HG03280 (cell line): ENCODE data around the gene KRT24.

Experiments used
- ATAC-seq: cut with Tn5 transposase; IDR thresholded peaks from one replicate; pipeline ENCODE4 v1.9.1; 2021; ENCODE audit warnings: mild to moderate bottlenecking, moderate library complexity; ENCODE audit not compliant: unreplicated experiment

Gene KRT24

DNA sequence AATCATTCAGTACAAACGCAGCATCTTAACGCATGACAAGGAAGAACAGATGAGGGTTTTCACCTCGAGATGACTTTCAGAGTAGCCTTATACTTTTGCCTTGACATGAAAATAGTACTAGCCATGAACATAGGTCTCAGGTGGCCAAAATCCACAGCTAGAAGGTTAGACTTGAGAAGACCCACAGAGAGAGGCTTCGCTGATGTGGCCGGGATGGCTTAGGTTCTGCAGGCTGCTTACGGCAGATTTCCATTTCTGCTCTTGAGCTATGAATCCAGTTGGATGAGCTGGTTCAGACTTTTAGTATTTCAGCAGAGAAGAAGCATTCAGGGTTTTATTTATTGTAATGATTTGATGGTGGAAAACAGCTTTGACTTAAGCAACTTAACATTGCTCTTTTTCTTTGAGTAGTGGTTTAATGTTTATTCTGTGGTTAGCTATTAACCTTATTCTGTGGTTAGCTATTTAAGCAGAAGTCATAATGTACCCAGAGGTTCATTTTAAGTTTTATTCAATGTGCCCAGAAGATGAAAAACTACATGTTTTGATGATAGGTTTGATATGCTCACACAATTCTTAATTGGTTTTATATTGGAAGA, 7.6 kb downstream of the KRT24 start:
- ATAC-seq: no peak

DNA sequence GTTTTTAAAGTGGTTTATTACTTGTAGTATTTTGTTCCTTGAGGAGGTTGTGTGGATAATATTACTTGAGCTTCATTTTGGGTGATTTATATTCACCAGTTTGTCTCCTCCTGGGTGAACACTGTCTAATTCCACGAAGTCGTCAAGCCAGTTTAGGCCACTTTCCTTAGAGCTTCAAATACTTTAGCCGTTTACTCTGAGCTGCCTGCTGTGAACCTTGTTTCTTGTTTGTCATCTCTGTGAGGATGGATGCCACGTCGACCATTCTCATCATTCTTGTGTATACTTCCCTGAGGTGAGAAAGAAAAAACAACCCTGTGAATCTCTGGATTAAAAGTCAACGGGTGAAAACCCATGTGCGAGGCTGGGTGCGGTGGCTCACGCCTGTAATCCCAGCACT, 9.0 kb downstream of the KRT24 start:
- ATAC-seq: no peak

DNA sequence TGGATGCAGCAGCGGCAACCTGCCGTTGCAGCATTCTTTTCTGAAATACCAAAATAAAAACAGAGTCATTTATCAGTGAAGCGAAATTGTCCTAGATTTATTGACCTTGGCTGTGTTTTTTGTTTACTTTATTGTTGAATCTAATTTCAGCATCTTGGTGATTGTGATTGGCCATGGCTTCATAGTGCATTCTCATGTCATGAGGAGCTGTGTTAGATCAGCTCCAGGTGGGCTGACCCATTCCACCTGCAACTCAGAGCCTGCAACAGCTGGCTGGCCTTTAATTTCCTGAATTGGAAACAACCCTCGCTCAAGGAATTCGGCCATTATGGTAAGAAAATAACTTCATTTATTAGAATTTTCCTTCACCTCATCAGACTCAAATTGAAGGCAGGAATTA, 16.4 kb downstream of the KRT24 start:
- ATAC-seq: no peak

DNA sequence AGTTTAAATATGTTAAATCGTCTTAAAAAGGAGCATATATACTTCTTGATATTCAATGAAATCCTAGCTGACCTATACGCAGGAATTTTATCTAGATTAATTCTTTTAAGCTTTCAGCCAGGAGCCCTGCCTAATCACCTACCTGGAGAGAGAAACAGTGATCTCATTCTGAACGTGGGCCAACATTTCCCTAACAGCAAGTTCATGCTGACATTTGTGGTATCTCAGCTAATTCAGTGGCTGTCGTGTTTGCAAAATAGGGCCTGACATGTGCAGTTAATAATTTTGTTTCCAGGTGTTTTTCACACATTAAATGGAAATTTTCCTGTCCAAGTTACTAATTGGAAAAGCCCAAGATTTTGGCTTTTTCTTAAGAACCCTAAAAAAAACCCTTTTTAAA, 17.4 kb downstream of the KRT24 start:
- no peak for ATAC-seq

DNA sequence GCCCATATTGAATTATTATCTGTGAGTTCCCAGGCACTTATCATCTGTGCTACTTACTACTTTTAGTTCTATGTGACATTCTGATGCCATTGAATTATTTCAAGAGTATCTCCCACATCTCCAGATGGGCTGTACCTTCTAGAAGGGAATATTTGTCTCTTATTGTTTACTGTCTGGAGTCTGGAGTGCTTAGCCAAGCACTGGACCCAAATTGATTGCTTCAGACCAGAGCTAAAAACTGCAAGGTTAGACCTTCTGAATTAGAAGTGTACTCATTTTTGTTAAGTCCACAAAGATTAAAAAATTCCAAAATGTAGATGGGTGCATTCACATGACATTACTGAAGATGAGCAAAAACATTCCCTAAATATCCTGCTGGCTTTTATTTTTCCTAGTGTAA, 22.6 kb downstream of the KRT24 start:
- ATAC-seq: no peak

DNA sequence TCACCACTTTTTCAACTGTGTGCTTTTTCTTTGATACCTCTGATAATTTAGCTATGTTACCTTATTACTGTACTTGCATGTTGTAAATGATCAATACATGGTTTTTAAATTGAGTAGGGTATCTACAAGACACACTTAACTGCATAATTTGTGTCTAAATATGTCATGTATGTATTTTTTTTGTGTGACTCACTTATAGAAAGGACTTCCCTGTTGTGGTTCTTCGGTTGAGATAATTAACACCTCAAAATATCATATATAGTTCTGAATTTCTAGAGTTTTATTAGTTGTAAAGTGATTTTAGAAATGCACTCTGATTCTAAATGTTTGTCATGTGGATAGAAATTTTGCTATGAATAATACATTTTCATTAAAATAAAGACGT, 24.0 kb downstream of the KRT24 start:
- no peak for ATAC-seq

DNA sequence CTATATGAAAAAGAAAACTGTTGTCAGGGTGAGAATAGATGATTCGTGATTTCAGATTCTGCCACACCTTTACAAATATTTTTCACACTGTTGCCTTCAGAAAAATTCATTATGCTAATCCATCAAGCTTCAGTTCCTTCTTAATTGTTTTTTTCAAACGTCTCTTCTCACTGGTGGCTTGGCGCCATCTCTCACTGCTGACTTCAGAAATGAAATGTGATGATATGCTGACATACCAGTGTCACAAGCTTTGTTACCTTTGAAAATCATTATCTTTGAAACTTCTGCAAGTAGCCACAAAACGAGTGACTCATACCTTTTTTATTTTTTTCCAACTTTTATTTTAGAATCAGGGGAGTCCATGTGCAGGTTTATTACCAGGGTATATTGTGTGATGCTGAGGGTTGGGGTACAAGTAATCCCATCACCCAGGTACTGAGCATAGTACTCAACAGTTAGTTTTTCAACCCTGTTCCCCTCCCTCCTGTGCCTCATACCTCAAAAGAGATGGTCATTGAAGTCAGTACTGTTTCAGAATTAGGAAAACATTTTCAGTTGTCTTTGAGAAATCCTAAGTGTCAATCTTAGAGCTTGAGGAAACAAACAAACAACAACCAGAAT, 24.5 kb downstream of the KRT24 start:
- no peak for ATAC-seq

DNA sequence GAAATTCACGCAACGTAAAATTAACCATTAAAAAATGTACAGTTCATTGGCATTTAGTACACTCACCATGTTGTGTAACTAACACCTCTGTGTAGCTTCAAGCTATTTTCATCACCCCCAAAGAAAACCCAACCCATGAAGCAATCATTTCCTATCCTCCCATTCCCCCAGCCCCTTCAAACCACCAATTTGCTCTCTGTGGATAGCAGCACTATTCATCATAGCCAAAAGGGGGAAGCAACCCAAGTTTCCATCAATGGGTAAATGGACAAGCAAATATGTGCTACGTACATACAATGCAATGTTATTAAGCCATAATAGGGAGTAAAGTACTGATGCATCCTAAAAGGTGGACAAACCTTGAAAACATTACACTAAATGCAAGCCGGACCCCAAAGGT, 27.6 kb downstream of the KRT24 start:
- no peak for ATAC-seq

DNA sequence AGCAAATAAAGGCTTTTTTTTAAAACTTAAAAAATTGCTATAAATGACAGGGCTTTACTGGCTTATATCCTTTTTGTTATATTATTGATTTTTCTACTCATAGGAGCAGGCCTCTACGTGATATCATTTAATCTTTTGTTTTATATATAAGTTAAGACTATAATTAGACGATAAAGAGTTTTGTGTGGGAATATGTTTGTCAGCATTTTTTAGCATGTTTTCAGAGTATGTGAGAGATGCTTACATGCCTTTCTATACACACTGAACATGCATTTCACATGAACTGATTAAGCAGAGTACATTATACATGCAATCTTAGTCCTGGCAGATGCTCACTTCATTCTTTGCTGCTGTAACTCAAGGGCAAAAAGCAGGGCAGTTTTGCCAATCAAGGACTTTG, 30.9 kb downstream of the KRT24 start:
- ATAC-seq: no peak

DNA sequence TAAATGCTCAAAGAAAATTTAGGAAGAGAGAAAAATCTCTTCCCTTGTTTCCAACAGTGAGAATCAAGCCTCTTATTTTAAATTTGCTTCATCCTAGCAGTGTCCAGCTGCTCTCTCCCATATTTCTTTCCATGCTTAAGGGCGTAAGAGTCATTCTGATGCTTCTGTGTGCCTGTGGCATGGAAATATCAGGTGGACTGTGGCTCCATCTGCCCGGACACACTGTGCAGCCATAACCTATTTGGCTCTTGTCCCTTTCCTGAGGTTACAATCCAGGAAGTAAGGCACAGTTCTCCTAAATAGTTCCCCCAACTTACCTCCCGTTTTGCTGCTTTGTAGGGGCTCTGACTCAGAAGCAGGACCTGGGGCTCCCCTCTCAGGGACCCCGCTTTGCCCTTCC, 32.3 kb downstream of the KRT24 start:
- ATAC-seq: no peak

DNA sequence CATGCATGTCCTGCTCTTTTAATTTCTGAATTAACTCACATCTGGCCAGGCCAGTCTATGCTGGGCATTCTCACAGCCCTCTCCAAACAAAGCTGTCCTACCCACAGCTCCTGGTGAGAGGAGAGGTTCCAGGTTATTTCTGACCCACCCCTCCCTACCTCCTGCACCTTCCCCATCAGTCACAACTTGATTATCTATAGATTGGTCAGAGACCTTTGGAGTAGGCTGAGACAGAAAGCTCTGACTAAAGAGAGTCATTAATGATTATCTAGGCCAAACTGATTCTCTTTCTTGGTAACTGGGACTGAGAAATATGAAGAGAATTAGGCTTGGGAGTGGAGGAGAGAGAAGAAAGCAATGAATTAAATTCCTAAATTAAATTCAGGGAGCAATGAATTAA, 37.2 kb downstream of the KRT24 start:
- ATAC-seq: no peak

DNA sequence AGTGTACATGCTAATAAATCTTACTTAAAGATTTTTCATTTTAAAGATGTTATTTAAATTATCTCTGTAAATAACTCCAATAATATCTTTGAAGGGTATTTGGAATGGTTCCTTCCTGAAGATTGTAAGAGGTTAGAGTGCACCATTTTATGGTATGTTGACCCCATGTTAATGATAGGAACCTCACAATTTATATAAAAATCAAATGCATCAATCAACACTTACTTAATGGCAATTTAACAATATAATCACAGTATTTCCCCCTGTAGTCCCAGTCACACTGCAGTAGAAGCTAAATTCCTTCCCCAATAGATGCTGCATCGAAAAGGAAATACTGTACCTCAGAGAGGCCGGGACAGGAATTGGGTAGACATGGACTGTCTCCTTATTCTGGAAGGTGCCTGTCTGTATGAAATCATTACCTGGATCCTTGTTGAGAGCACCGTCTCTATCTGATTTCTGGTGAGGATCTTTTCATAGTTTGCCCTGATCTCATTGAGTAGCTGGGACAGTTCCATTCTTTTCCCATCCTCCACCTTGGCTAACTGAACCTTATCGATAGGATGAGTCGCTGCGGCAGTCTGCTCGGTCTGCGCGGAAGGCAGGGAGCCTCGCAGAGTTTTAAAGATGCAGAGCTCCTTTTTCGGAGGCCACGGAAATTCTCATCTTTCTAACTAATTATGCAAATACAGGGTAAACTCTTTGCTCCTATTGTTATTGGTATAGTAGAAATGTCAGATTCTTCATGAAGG, 38.8 kb downstream of the KRT24 start, which contains the start of gene KRT222:
TSS of gene KRT222 (minus strand) at position 596 of the 752 bp plus-strand sequence. CDS start at position 518, 78 bp downstream.
- ATAC-seq: no peak

DNA sequence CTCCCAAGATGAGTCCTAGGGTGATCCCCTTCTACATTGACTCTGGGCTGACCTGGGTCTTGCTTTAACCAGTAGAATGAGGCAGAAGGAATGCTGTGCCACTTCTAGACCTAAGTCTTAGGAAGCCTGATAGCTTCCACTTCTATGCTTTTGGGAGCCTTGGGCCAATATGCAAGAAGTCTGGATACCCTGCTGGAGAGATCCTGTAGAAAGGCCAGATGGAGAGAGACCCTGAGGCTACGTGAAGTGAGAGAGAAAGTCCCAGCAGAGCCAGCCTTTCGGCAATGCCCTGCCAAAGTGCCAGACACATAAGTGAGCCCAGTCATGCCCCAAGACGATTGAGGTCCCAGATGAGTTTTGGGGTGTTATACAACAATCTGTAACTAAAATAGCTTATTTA, 40.3 kb downstream of the KRT24 start:
- no peak for ATAC-seq

DNA sequence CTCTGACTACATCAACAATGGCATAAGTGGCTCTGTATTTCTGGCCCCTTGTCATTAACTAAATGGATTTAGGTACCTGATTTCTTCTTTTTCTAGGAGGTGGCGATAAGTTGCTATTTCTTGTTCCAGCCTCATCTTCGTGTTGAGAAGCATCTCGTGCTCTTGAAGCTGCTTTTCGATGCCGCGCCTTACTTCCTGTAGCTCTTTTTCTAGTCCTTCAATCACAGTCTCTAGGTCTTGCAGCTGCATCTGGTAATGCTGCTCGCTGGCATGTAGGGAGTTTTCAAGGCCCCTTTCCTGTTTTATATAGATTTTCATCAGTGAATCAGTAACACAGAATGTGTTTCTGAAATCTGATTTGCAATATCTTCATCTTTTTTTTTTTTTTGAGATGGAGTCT, 43.6 kb downstream of the KRT24 start:
- ATAC-seq: no peak

DNA sequence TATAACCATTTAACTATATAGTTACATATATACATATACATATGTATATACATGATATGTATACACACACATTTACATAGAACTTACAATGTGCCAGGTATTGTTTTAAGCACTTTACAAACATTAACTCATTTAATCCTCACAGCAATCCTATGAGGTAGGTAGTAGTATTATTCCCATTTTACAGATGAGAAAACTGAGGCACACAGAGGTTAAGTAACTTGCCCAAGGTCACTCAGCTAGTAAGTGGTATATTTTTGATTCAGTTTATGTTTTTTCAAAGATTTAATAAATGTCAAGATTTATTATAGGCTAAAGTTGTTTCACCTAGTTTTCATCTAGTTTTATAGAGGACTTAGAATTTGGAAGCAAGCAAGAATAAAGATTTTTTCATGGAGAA, 45.2 kb downstream of the KRT24 start:
- ATAC-seq: no peak

DNA sequence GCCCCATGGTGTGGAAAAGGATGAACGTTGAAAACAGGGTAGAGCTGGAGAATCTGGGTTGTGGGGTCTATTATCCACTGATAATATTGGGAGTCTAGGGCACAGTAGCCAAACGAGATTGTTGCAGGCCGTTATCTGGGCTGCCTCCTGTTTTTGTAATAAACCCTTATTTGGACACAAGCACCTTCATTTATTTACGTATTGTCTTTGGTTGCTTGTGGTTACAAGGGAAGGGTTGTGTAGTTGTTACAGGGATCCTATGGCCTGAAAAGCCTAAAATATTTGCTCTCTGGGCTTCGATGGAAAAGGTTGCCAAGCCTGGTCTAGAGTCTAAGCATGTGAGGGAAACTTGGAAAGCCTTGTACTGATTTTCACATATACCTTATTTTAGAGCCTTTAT, 51.6 kb downstream of the KRT24 start:
- no peak for ATAC-seq

DNA sequence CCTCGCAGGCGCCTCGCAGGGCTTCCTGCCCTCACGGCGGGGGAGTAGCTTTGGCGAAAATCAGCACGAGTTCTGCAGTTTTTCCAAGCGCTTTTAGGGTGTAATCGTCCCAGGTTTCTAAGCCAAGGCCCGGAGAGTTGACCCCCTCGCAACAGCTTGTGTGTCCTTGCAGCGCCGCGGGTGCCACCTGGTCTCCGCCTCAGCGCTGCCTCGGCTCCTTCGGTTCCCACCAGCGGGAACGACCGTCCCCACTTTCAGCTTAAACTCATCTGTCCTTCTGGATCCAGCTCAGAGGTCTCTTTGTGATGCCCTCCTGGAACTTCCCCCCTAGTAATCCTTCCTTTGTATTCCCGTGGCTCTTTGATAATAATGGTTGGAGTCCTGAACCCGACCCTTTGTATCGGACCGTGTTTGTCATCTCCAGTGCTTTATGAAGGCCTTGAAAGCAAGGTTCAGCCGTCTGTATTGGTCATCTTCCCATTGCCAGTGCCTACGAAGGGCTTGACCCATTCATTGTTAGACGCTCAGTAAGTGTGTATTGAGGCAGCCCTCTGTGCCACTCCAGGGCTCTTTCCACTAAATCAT, 55.1 kb downstream of the KRT24 start:
- peak; percentile 20 for ATAC-seq
